Stimulated activated CD4-positive, alpha-beta T cell treated with anti-CD3 and anti-CD28 coated beads, Interleukin-2, amount 100 ng/mL, for 4 hours (primary cell): ENCODE results near the gene SERPINB2.
"Not testable (repeated sequence)": the region's sequence is repeated elsewhere in the genome, so short reads cannot be mapped to it uniquely, and the experiment has no call there.

ENCODE experiments used
- DNase-seq: peaks from one replicate; pipeline ENCODE4 v3.0.0-alpha.2; 2020; ENCODE audit warnings: low read depth

Gene SERPINB2

GRCh38 chr18:63936932-63937393, 49.5 kb downstream of the SERPINB2 start:
- no peak for DNase-seq

- DNase-seq: no peak
Observed at GRCh38 chr18:63940008-63940407, 52.5 kb downstream of the SERPINB2 start.

- DNase-seq: not testable (repeated sequence)
Observed at GRCh38 chr18:63940543-63941050, 53.1 kb downstream of the SERPINB2 start.

- no peak for DNase-seq
Observed at GRCh38 chr18:63947051-63947790, 59.7 kb downstream of the SERPINB2 start.

GRCh38 chr18:63949068-63949737, 61.7 kb downstream of the SERPINB2 start, which contains the start of gene HMSD:
Gene HMSD, plus strand, starts transcription at chr18:63949301. Its CDS starts 4,155 bp downstream, at chr18:63953456.
- DNase-seq: no peak

- no peak for DNase-seq
Observed at GRCh38 chr18:63951302-63951705, 63.8 kb downstream of the SERPINB2 start.
